Measurements from ENCODE around the gene FOXP1.

- TF ChIP-seq TAF1 (IDR thresholded peaks at IDR 0.05; ENCODE audit: borderline replicate concordance, low read depth, low read length), result no peak
- no peak for TF ChIP-seq POLR2A (IDR thresholded peaks at IDR 0.05; ENCODE audit: low read depth, low read length)
- TF ChIP-seq POLR2AphosphoS5 (IDR thresholded peaks at IDR 0.05; ENCODE audit: low read depth, low read length), result no peak
These were observed 365.8 kb downstream of the FOXP1 start for GRCh38 chr3:71217640-71218222.

Measured in GM12892 (cell line).